GM19035 (cell line): ENCODE measurements around the gene MZB1.

Source experiments
- ATAC-seq: cut with Tn5 transposase; IDR thresholded peaks from one replicate; pipeline ENCODE4 v1.9.1; 2021; ENCODE audit not compliant: unreplicated experiment

MZB1 gene

DNA sequence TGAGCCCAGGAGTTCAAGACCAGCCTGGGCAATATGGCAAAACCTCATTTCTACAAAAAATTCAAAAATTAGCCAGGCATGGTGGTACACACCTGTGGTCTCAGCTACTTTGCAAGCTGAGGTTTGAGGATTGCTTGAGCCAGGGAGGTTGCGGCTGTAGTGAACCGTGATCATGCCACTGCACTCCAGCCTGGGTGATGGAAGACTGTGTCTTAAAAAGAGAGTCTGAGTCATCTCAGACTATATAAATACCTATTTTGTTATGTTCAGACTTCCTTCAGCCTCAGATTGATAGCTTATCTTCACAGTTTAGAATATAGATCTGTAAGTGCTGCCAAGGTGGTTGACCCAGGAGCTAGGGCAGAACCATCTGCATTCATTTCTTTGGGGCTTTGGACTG is 49.7 kb downstream of the MZB1 start:
- no peak for ATAC-seq
